ENCODE measurements around the gene PRKAR2B. TPM values are rescaled to one million over a fixed set of nuclear protein-coding genes. Genes with fewer than 3 reads are reported as not detected.

The PRKAR2B gene
- total and polyA plus RNA-seq, 12 donors, result 30.4 to 212 (median 82.9) TPM

GRCh38 chr7:107115114-107115513 lies 70.6 kb downstream of the PRKAR2B start:
- whole genome bisulfite sequencing, 4 donors, result 85 to 93% (median 88%) methylated on average over 3 of the region's 3 CpGs
- Histone ChIP-seq H3K27me3 (no peaks in the 10 kb centered on the region), H3K9me3 (replicated peaks in 1 of 3) (no peaks in the 10 kb centered on the region), H3K4me3 (no peak overlapping the region), H3K36me3 (replicated peaks in 1 of 2) (no peaks in the 10 kb centered on the region), H3K4me1 (replicated peaks in 1 of 2) (peaks cover 0 to 16% of the 10 kb centered on the region in 2 donors), H3K27ac (no peak overlapping the region)
- intact Hi-C loops (cut with DNase I), result no loop called here
- no peak for DNase-seq
- TF ChIP-seq POLR2A (IDR thresholded peaks at IDR 0.05) (no peak), CTCF (IDR thresholded peaks at IDR 0.05) (no peak)

- 67 to 78% (median 75%) methylated on average over 7 of the region's 7 CpGs for WGBS, 4 donors
- no peak for DNase-seq
- Histone ChIP-seq H3K27me3 (no peaks in the 10 kb centered on the region), H3K36me3 (replicated peaks in 1 of 2) (no peaks in the 10 kb centered on the region), H3K9me3 (replicated peaks in 1 of 3) (no peaks in the 10 kb centered on the region), H3K4me3 (no peak overlapping the region), H3K4me1 (replicated peaks in 1 of 2) (peaks cover 0 to 16% of the 10 kb centered on the region in 2 donors), H3K27ac (peak overlapping the region in 1 of 5 donors; percentile 5)
- intact Hi-C loops (cut with DNase I), result no loop called here
- TF ChIP-seq POLR2A (IDR thresholded peaks at IDR 0.05) (no peak), CTCF (IDR thresholded peaks at IDR 0.05) (no peak)
Measured at GRCh38 chr7:107115762-107116540, 71.4 kb downstream of the PRKAR2B start.

- intact Hi-C loops (cut with DNase I), result no loop called here
- H3K4me3 ChIP-seq, result no peak overlapping the region
- H3K27me3 ChIP-seq, result no peaks in the 10 kb centered on the region
- TF ChIP-seq CTCF (IDR thresholded peaks at IDR 0.05) (no peak), POLR2A (IDR thresholded peaks at IDR 0.05) (no peak)
- DNase-seq, result peak in 3 of 7 donors; percentile 21 to 48 (median 23)
- whole genome bisulfite sequencing, 4 donors, result 25 to 40% (median 35%) methylated on average over 5 of the region's 5 CpGs
- peaks cover 0 to 10% of the 10 kb centered on the region in 2 donors for H3K4me1 ChIP-seq (replicated peaks in 1 of 2)
- H3K36me3 ChIP-seq (replicated peaks in 1 of 2), result no peaks in the 10 kb centered on the region
- H3K9me3 ChIP-seq (replicated peaks in 1 of 3), result no peaks in the 10 kb centered on the region
- no peak overlapping the region for H3K27ac ChIP-seq
Measured at GRCh38 chr7:107118109-107118900, 73.8 kb downstream of the PRKAR2B start.

- no peak for DNase-seq
- H3K4me3 ChIP-seq, result no peak overlapping the region
- WGBS, 4 donors, result 88 to 95% (median 91%) methylated on average over 6 of the region's 6 CpGs
- H3K4me1 ChIP-seq (replicated peaks in 1 of 2), result peaks cover 0 to 10% of the 10 kb centered on the region in 2 donors
- intact Hi-C loops (cut with DNase I), result no loop called here
- TF ChIP-seq POLR2A (IDR thresholded peaks at IDR 0.05) (no peak), CTCF (IDR thresholded peaks at IDR 0.05) (no peak)
- H3K27ac ChIP-seq, result no peak overlapping the region
- no peaks in the 10 kb centered on the region for H3K9me3 ChIP-seq (replicated peaks in 1 of 3)
- no peaks in the 10 kb centered on the region for H3K36me3 ChIP-seq (replicated peaks in 1 of 2)
- no peaks in the 10 kb centered on the region for H3K27me3 ChIP-seq
Measured at GRCh38 chr7:107119376-107120105, 75.0 kb downstream of the PRKAR2B start.
